AG09309 (cell line): ENCODE data around the gene SIGLEC15.
A peak's percentile ranks its signal among the peaks of the same experiment; 100 is the strongest.

Experiments used
- DNase-seq: peaks from one replicate; pipeline ENCODE4 v3.0.0-alpha.2; 2010; ENCODE audit warnings: low read depth
- H3K4me3 ChIP-seq: 2 replicates; pipeline ENCODE4 v1.5.1; 2011; ENCODE audit warnings: mild to moderate bottlenecking, low read depth, low read length, moderate library complexity; ENCODE audit not compliant: control insufficient read depth
- TF ChIP-seq, protein P1 (sequence below): IDR thresholded peaks from 2 replicates; pipeline ENCODE4 v1.5.1; 2011; ENCODE audit warnings: mild to moderate bottlenecking, low read depth, low read length, inconsistent platforms; ENCODE audit not compliant: insufficient read depth, control insufficient read depth; ENCODE audit errors: missing control alignments

Gene SIGLEC15, protein sequence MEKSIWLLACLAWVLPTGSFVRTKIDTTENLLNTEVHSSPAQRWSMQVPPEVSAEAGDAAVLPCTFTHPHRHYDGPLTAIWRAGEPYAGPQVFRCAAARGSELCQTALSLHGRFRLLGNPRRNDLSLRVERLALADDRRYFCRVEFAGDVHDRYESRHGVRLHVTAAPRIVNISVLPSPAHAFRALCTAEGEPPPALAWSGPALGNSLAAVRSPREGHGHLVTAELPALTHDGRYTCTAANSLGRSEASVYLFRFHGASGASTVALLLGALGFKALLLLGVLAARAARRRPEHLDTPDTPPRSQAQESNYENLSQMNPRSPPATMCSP

GRCh38 chr18:45825258-45826044 lies at the start of gene SIGLEC15:
Gene SIGLEC15 (plus strand): TSS chr18:45825675. CDS start chr18:45825729, 54 bp downstream.
- DNase-seq: no peak
- TF ChIP-seq, protein P1, sequence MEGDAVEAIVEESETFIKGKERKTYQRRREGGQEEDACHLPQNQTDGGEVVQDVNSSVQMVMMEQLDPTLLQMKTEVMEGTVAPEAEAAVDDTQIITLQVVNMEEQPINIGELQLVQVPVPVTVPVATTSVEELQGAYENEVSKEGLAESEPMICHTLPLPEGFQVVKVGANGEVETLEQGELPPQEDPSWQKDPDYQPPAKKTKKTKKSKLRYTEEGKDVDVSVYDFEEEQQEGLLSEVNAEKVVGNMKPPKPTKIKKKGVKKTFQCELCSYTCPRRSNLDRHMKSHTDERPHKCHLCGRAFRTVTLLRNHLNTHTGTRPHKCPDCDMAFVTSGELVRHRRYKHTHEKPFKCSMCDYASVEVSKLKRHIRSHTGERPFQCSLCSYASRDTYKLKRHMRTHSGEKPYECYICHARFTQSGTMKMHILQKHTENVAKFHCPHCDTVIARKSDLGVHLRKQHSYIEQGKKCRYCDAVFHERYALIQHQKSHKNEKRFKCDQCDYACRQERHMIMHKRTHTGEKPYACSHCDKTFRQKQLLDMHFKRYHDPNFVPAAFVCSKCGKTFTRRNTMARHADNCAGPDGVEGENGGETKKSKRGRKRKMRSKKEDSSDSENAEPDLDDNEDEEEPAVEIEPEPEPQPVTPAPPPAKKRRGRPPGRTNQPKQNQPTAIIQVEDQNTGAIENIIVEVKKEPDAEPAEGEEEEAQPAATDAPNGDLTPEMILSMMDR: no peak
- no peak within 1 kb of the TSS for H3K4me3 ChIP-seq

- TF ChIP-seq, protein P1: no peak
- H3K4me3 ChIP-seq: peak overlapping the region; percentile 47
- no peak for DNase-seq
These were observed 49.7 kb upstream of the SIGLEC15 start for GRCh38 chr18:45775743-45776142.

- TF ChIP-seq, protein P1: no peak
- peak; percentile 86 for DNase-seq
- H3K4me3 ChIP-seq: no peak overlapping the region
These were observed 48.1 kb upstream of the SIGLEC15 start for GRCh38 chr18:45777393-45777792.

- TF ChIP-seq, protein P1: no peak
- no peak for DNase-seq
- H3K4me3 ChIP-seq: no peak overlapping the region
These were observed 44.9 kb upstream of the SIGLEC15 start for GRCh38 chr18:45780568-45780967.

DNA sequence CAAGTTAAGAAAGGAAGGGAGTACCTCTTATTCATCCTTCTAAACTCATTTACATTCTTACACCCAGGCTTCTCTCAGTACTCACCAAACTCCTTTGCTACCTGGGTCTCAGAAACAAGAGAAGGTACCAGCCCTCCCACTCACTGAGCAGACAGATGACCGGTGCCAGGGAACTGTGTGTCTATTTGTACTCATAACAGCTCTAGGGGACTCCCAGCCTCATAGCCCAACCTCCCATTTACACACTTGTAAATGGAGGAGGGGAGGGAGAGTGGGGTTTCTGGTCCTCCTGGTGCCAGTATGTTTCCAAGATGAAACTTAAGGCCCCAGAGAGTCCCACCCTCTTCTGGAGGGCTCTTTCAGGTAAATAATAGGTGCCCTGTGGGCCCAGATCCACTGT lies 42.8 kb upstream of the SIGLEC15 start:
- DNase-seq: no peak
- no peak overlapping the region for H3K4me3 ChIP-seq
- TF ChIP-seq, protein P1: no peak

DNA sequence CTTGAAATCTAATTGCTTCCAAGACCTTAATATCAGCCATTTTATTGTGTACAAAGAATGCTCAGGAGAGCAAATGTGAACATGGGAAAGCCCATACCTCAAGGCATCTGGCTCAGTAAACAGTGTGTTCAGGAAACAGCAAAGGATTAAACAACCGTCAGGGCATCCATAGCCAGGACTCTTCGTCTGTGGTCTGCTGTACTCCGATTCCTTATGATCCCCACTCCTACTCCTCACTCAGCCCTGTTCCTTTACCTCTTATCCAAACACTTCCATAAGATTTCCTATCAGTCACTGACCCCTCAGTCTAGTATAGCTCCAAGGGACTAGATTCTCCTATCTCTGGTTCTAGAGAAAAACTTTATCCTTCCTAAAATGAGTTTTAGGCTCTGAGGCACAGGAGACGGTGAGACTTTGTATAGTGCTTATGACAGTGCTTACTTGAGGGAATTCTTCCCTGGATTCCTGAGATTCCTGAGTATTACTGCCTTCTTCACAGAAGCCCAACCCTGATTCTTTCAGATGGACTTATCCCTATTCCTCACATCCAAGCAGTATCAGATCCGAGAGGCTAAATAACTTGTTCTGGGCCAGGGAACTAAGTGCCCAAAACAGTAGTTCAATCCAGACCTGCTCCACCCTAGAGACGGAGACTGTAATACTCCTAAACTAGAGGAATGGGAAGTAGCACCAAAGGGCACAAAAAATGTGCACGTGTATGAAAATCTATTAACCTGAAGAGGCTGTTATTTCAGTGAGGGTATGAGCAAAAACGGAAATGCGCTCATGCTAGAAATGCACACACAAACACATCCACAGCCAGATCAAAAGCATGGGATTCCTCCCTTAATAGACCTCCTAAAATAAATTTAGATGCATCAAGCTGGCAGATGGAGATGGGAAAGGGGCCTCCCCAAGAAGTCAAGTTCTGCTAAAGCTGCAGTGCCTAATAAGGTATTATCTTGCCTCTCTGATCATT lies 42.1 kb upstream of the SIGLEC15 start:
- TF ChIP-seq, protein P1: no peak
- peak; percentile 51 for DNase-seq
- no peak overlapping the region for H3K4me3 ChIP-seq
